Stimulated activated CD8-positive, alpha-beta memory T cell treated with anti-CD3 and anti-CD28 coated beads, Interleukin-4, amount 100 ng/mL, for 48 hours (primary cell): Measurements from ENCODE around the gene SCGB3A2.

Experiments
- DNase-seq: peaks from one replicate; pipeline ENCODE4 v3.0.0-alpha.2; 2020

Gene SCGB3A2, protein sequence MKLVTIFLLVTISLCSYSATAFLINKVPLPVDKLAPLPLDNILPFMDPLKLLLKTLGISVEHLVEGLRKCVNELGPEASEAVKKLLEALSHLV

GRCh38 chr5:147878066-147878759 is at the start of gene SCGB3A2:
Gene SCGB3A2, plus strand, starts transcription at chr5:147878711. Its CDS starts 93 bp downstream, at chr5:147878804.
- no peak for DNase-seq

DNA sequence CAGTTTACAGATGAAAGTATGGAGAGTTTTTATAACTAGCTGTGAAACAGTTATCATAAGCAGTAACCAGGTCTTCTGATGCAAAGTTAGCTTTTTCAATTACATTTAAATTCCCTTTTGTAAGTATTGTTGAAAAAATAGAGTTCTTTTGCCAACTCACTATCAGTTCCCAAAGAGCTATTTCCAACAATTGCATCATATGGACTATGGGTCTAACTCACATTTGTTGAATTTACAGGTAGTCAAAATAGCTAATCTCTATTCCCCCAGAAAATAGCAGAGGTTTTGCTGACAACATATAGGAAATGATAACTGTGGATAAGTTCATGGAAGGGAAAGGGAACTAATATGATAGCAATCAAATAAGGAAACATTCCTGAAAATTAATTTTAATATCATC is 48.5 kb upstream of the SCGB3A2 start:
- no peak for DNase-seq

DNA sequence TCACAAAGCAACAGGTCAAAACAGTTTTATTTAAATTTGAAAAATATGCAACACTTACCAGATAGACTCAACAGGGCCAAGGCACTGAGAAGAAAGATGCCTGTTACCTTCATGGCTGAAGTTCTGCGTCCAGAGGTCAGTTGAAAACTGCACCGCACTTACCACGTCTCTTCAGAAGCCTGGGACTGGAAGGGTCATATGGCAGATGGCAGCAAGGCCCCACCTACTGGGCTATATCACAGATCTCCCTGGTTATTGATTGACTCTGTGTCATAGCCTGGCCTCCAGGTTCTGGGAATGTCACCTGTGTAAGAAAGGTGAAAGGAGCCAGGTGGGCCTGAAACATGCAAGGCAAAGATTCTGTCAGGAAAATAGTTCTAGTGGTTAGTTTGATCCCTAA is 47.0 kb upstream of the SCGB3A2 start, which contains the start of gene SPINK1:
SPINK1 (minus strand) TSS at position 207 of the 400 bp plus-strand sequence; CDS start at position 113, 94 bp downstream.
- no peak for DNase-seq

GRCh38 chr5:147832541-147832940 is 46.0 kb upstream of the SCGB3A2 start:
- DNase-seq: no peak

DNA sequence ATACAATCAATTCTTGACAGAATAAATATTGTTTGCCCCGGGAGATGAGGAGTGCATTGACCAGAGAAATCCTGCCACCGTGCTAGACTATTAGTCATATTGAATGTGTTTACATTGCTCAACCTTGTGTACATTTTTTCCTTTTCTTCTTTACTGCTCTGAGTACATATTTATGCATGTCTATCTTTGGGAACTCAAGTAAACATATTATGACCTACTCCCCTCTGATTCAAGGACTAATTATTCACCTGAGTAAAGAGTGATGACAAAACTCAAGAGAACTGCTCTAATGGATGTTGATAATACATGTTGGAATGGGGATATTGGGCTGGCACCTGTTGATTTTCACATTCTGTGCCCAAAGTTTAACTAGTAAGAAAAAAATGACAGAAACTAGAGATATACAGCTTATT is 43.1 kb upstream of the SCGB3A2 start:
- DNase-seq: no peak

GRCh38 chr5:147836439-147836838 is 42.1 kb upstream of the SCGB3A2 start:
- DNase-seq: no peak

GRCh38 chr5:147842869-147843268 is 35.6 kb upstream of the SCGB3A2 start:
- no peak for DNase-seq

- DNase-seq: no peak
These were observed 33.7 kb upstream of the SCGB3A2 start for GRCh38 chr5:147844846-147845245.

DNA sequence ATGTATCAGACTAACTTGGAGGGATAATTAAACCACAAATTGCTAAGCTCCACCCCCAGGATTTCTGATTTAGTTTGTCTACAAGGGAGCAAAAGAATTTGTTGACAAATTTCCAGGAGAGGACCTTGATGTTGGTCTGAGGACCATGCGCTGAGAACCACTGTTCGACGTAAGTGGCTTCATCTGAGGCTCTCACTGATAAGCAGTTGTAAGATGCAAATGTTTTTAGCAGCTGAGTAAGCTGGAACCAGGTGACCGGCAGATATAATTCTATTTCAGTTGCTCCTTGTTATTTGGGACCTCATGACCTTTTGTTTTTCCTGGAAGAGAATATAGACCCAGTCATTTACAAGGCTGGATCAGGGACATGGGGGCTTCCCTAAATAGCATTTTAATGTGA is 32.9 kb upstream of the SCGB3A2 start:
- DNase-seq: no peak

- DNase-seq: no peak
These were observed 29.3 kb upstream of the SCGB3A2 start for GRCh38 chr5:147849226-147849625.

GRCh38 chr5:147851578-147851977 is 26.9 kb upstream of the SCGB3A2 start:
- no peak for DNase-seq

DNA sequence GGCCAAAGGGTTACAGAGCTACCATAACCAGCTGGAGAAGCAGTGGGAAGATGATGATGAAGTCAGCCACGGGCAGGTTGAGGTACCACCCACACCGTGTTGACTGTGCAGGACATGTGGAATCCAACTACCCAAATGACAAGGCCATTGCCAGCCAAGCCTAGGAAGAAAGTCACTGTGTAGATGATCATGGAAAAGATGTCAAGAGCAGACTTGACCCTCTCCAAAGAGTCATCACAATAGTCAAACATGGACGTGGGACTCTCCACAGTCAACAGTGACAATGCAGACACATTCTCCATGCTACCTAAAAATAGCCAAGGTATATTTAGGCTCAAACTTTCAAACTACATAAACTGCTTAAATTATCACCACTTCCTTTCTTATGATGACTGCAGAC is 26.1 kb upstream of the SCGB3A2 start:
- no peak for DNase-seq

GRCh38 chr5:147853372-147853987 is 25.0 kb upstream of the SCGB3A2 start:
- DNase-seq: no peak

GRCh38 chr5:147854331-147854730 is 24.2 kb upstream of the SCGB3A2 start:
- DNase-seq: no peak

DNA sequence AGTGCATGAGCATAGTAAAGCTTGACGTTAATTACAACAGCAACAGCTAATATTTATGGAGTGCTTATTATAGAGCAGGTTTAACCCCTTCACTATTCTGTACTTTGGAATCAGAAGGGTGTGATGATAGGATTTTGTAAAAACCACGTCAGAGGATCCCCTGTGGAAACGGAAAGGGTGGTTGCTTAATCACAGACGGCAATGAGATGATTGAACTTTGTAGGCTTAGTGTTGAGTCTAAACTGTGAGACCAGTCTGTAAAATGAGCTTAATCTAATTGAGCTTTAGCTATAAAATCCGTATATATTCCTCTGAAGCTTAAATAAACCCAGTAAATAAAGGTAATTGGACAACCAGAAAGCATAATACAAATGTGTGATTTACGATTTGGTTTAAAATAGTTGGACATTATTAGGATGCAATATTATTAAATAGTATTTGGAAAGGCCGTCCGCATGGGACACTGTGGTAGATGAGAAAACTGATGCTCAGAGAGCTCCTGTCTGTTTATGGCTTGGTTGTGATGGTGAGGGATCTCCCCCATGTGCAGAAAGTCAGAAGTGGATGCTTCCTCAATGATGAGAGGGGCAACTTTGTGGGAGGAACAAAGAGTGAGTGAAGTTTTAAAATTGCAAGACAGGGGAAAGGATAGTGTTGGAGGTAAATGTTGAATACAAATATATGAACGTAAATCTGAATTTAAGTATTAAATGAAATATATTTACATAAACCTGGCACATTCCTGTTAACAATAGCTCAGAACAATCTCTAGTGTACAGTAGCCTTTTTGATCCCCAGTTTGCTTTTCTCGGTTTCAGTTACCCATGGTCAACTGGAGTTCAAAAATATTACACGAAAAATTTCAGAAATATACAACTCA is 23.4 kb upstream of the SCGB3A2 start:
- DNase-seq: no peak

DNA sequence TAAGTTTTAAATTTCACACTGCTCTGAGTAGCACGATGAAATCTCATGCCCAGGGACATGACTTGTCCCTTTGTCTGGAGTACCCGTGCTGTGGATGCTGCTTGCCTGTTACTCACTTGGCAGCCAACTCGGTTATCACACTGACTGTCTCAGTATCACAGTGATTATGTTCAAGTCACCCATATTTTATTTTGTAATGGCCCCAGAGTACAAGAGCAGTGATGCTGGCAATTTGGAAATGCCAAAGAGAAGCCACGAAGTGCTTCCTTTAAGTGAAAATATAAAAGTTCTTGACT is 22.8 kb upstream of the SCGB3A2 start:
- no peak for DNase-seq

GRCh38 chr5:147856801-147857200 is 21.7 kb upstream of the SCGB3A2 start:
- no peak for DNase-seq

DNA sequence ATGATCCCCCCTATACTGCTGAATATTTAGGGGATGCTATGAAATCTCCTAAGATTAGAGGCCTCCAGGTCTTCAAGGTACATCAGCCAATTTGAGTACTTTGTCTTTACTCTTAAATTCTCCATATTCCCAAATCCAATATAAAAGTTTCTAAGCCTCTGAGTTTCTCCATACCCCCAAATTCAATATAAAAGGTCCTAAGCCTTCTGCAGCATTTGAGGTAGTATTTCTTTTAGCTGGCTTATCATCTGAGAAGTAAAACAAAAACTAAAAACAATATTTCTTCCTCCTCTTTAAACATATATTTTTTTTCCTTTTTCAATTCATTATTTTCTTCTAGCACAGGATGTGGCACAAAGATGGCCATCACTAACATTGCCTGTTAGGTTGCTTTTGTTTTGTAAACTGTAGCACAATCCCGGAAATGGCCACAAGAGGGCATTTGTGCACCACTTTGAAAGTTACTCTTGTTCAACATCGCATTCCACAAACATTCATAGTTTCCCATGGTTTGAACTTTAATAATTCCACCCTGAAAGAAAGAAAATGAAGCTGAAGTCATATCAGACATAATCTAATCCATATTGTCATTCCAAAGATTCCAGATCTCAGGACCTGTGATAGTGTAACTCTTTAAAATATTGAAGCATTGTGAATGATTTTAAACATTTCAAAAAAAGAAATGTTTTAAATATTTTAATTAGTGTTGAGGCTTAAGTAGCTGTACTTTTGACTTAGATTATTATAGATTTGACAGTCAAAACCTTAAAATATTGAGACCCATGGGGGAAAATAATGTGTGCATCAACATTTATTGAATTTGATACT is 21.0 kb upstream of the SCGB3A2 start:
- peak; percentile 69 for DNase-seq

- no peak for DNase-seq
These were observed 19.9 kb upstream of the SCGB3A2 start for GRCh38 chr5:147858565-147858964.

DNA sequence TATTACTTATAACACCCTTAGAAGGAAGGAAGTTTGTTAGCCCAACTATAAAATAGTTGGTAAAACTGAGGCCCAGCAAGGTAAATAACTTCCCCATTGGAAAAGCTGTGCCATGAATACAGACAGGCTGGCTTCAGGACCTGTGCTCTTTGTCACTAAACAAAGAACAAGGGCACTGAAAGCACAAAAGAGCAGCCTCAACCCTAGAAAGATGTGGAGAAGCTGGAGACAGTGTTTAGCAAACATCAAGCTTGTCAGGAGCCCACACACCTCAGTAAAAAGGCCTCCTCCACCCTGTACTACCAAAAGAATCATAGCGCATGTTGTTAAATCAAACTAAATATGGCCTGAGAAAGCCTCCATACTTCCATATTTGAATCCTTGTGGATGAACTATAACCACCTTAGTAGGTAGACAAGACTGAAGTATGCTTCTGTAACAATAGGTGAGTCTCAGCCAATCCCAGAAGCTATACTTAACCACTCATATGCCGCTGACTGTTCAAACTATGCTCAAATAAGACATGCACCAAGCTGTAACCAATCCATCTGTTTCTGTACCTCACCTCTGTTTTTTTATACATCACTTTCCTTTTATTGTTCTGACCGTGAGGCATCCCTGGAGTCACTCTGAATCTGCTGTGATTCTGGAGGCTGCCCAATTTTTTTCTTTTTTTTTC is 18.4 kb upstream of the SCGB3A2 start:
- DNase-seq: no peak

- no peak for DNase-seq
These were observed 17.9 kb upstream of the SCGB3A2 start for GRCh38 chr5:147860641-147861025.
